AG08396 (cell line): ENCODE measurements around the gene FBXO3.

Experiments
- DNase-seq: peaks from one replicate; pipeline ENCODE4 v3.0.0; 2012; ENCODE audit warnings: low spot score, mixed read lengths

Gene FBXO3

GRCh38 chr11:33701302-33702230 lies 72.8 kb downstream of the FBXO3 start:
- no peak for DNase-seq

DNA sequence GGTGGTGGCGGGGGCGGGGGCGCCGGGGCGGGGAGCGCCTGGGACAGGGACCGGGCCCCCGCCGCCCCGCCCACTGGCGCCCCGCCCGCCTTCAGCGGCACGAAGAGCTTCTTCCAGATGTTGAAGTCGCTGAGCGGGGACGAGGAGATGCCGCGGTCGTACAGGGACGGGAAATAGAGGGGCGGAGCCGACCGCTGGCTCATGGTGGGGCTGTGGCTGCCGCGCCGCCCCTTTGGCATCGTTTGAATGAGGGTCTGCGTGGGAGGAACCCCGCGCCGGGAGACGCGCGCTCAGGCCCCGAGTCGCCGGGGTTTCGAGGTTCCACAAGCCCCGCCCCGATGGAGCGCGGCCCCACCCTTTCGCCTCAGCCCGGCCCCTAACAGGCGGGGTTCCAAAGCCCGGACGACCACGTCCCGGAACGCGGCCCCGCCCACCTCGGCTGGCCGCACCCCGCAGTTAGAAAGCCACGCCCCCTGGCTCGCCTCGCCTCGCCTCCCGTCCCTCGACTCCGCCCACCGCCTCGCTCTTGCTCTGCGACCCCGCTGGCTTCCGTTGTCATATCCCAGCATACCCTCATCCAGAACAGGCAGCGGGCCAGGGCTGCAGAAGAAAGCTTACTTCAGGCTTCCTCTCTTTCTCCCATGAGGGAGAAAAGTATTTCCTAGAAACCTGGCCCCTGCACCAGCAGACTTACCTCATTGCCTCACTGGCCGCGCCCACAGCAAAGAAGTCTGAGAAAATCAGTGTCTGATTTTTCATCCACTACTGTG lies 73.6 kb downstream of the FBXO3 start, which contains the start of gene C11orf91:
Gene C11orf91, minus strand, starts transcription at position 325 of the 770 bp plus-strand sequence. Its CDS starts 86 bp downstream, at position 239.
- peak; percentile 95 for DNase-seq

DNA sequence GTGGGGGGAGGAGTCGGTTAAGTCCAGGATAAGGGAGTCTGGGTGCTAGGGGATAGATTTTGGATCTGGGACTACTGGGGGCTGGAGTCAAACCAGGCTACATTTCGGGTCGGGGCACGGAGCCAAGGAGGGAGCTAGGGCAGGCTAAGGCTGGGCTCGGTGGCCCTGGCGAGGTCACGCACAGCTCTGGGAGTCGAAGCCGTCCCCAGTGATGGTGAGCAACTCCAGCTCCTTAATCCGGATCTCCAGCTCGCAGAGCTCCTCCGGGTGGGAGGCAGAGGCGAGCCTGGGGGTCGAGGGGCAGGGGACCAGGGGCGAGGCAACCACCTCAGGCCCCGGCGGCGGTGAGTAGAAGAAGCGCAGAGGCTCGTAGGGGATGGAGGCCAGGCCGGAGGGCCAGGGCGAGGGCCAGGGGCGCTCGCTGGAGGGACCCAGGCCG lies 74.2 kb downstream of the FBXO3 start:
- DNase-seq: no peak

DNA sequence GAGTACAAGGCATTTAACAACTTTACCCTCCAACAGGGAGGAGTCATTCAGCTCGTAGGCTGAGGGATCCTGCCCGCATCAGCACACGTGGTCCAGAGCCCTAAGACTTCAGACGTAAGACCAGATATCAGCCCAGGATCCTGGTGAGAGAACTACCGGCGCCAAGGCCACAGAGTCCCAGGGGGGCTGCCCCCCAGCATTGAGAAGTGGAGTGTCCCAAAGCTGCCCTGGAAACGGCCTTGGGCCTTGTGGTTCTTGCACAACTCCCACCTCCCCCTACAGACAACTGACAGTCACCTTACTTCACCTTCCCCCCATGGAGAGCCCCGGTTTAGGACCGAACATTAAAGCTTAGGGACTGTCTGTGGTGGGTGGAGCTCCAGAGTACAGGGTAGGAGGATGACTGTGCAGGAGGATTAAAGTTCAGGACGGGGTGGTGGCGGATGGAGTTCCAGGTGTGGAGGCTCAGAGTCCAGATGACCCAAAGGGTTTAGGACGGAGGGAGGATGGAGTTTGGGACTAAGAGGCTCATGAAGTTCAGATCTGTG lies 74.7 kb downstream of the FBXO3 start:
- DNase-seq: no peak

GRCh38 chr11:33698921-33699320 lies 75.4 kb downstream of the FBXO3 start:
- no peak for DNase-seq

DNA sequence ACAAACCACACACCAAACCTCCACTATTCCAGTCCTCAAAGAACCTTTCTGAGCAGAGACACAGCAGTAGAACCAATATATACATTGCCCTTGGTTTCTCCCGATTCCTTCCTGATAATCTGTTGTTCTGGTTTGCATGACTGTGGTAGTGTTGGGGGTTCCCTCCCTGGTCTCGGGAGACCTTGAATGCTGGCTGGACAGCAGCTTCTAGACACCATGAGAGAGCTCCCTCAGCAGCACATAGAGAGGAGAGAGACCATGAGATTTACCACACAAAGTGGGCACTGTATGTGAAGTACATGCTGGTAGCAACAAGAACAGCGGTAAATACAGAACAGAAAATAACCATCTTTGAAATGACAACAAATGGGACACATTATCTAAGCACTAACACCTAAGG lies 76.3 kb downstream of the FBXO3 start:
- DNase-seq: no peak

DNA sequence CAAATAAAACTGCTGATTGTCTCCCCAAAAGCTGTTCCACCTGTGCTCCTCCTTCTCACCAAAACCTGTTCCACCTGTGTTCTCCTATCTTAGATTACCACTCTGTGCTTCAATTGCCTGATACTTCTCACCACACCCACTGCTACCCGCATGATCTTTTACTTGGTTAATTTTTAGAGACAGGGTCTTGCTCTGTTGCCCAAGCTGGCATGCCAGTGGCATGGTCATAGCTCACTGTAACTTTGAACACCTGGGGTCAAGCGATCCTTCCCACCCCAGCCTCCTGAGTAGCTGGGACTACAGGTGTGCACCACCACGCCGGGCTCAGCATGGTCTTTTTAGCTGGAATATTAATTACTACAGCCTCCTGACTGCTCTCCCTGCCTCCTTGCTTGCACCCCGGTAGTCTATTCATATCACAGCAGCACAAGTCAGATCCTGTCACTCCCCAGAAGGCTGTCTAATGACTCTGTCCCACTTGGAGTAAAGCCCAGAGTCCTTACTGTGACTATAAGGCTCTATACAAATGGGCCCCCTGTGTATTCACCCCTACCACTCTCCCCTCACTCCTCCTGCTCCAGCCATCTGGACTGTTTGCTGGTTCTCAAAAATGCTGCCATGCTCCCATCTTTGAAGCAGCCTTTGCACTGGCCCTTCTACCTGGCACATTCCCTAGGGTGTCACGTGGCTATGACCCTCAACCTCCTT lies 77.2 kb downstream of the FBXO3 start:
- no peak for DNase-seq

GRCh38 chr11:33696411-33696810 lies 77.9 kb downstream of the FBXO3 start:
- DNase-seq: no peak

- no peak for DNase-seq
Measured at GRCh38 chr11:33695051-33695566, 79.2 kb downstream of the FBXO3 start.

DNA sequence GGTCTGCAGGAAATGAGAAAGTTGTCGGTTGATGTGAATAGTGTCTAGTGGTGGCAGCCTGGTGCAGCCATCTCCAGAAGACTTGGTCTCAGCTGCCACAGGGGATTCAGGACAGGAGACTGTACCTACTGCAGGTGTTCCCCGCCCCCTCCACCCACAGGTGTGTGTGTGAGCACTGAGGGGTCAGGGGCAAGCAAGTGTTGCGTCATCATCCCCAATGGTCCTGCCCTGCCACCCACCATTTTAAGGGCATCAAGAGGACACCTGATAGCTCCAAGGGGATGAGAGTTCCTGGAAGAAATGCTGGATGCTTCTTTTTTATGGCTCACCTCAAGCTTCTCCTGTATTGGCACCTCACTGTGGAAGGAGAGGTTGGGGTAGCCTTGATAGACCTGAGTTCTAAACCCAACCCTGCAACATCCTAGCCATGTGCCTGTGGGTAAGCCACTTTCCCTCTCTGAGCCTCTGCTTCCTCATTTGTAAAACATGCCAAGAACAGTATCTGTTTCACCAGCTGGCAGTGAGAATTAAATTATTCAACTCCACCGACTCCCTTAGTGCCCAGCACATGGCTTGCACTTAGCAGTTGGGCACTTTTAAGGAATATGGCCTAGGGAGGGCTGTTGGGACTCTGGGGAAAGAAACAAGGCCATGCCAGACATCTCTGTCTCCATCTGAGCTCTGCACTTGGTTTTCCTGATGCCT lies 79.8 kb downstream of the FBXO3 start:
- DNase-seq: no peak

GRCh38 chr11:33692541-33692940 lies 81.8 kb downstream of the FBXO3 start:
- DNase-seq: no peak

- DNase-seq: peak; percentile 62
Measured at GRCh38 chr11:33692013-33692504, 82.3 kb downstream of the FBXO3 start.

GRCh38 chr11:33691066-33691864 lies 83.1 kb downstream of the FBXO3 start:
- DNase-seq: no peak
